NCI-H2107 treated with DMSO at 0.1 percent for 48 hours (cell line): ENCODE data around the gene SRI.
"Not testable (repeated sequence)": the region's sequence is repeated elsewhere in the genome, so short reads cannot be mapped to it uniquely, and the experiment has no call there.

Experiments used
- DNase-seq: peaks from one replicate; lab custom pipeline; 2025; ENCODE audit not compliant: unreplicated experiment; lab: John Stamatoyannopoulos, UW

Gene SRI

DNA sequence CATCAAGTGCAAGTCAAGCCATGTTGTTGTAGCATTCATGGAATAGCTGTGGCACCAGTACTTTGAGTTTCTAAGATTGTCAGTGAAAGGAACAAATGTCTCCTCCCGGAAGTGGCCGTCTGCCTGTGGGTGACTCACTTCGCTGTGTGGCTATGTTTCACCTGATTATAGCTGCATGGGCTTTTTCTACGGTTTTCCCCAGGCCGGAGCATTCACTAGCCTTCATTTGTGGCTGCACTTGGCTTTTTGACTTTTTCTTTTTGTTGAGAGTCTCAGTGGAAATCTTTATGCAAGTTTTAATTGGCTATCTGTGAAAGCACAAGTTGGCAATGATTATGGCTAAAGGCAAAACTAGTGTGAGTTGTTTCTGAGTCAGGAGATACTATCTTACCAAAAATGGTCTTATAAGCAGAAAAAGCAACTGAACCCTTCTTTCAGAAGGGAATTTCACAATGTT, 35.0 kb downstream of the SRI start:
- no peak for DNase-seq

DNA sequence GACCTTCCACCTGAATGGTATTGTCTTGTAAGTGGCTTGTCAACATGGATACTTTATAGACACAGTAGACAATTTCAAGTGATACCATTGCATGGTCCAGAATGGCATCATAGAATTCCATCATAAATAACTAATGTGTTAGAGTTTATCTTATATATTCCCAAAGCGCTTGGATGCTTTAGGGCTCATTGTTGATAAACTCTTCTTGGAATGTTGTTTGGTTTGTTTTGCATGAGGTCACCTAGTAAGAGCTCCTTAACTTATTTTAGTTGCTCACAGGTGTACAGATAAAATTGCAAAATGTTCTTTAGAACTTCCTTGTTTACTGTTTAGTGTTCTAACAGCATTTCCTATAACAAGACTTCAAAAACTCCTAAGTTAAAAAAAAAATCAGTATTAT, 36.8 kb downstream of the SRI start:
- no peak for DNase-seq

DNA sequence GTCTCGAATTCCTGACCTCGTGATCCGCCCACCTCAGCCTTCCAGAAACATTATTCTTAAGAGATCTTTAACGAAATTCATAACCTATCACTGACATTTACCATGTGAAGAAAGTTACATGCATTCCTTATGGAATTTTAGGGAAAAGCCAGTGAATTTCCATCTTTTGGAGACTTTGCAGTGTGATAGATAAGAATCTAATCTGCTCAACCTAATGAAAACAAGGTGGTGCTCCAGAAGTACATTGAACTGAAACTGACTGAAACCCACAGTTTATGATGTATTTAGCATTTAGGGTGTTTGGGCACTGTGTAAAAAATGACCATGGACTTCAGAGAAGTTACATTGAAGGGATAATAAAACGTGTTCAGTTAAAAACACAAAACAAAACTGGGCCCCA, 43.6 kb downstream of the SRI start:
- DNase-seq = no peak

DNA sequence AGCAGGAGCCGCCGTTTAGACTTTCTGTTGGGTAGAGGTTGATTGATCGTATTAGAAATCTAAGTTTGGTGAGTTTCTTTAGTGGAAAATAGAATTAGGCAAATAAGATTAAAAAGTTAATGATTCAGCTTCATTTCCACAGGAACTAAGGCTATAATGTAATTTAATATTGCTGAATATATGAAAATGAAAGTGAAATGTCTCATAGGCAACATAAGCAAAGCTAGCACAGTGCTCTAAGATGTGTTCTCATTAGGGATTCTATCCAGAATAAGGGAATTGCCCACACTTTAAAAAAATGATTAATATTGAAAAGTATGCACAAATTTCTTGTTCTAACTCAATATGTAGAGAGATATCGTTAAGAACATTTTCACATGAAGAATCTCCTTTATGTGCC, 47.0 kb downstream of the SRI start:
- DNase-seq = no peak

DNA sequence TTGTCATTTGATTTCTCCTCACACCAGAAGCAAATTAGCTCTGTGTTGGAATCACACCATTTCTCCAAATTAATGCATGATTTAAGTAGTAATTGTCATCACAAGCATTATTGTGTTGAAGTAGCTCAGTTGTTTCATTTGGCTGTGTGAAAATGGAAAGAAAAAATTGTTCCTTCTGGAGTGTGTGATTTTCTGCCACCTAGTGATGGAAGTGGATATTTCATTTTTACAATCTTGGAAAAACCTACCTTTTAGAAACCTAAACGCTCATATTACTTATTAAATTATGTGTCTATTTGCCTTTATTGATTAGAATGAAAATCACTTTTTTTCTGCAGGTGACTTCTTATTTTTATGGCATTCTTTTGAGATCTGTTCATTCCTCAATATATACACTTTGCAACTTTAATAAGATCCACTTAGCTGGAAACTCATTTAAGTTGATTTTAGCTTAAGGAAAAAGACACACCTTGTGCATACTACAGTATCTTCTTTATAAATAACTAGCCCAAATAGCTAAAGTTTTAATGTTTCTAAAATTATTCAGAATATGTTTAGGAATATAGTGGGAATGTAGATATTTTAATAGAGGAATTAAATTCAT, 50.0 kb downstream of the SRI start:
- DNase-seq = no peak

DNA sequence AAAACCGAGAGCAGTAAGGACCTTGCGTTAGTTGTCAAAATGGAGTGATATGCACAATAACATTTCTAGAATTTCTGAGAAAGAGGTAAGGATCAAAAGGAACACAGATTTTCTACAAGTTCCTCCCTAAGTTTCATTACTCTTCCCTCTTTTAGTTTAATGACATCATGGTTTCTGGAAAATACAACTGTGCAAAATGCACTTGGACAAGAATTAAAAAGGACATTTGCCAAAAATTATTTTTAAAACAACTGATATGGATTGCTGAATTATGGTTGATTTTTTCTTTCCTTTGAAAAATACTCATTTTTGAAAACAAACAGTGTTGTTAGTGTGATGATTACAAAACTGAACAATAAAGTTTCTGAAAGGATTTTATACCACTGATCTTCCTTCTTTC, 52.1 kb downstream of the SRI start:
- DNase-seq = no peak

DNA sequence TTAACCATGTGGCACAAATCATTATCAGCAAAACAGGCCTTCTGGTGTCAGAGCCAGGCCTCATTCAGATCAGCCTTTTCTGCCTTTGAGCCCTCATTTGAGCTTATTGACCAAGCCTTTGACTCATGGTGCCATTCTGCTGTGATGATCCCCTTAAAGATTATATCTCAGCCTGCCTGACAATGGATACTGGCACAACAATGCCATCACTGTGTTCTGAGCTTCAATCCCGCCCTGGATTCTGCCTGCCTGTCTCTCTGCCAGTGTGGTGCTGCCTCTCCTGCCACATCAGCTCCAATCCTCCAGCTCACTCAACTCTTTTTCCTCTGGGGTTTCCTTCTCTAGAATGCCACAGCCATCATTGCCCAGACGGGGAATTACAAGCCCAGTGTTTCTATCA, 52.6 kb downstream of the SRI start:
- no peak for DNase-seq

DNA sequence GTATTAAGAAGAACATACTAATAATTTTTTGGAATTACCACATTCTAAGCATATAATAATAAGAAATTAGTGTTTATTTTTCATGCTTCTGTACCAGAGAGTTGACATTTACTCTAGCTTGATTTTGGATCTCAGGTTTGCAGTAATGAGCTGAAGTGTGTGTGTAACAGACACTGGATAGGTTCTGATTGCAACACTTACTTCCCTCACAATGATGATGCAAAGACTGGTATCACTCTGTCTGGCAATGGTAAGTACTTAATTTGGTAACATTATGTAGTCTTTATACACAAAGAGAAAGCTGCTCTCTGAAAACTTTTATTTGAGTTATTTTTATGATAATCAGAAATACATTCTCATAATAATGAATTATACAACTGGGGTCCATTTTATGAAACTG, 54.1 kb downstream of the SRI start:
- no peak for DNase-seq

DNA sequence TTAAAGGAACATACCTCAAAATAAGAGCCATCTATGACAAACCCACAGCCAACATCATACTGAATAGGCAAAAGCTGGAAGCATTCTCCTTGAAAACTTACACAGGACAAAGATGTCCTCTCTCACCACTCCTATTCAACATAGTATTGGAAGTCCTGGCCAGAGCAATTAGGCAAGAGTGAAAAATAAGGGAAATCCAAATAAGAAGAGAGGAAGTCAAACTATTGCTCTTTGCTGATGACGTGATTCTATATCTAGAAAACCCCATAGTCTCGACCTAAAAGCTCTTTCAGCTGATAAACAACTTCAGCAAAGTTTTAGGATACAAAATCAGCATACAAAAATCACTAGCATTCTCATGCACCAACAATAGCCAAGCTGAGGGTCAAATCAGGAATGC, 60.1 kb downstream of the SRI start:
- DNase-seq = not testable (repeated sequence)

DNA sequence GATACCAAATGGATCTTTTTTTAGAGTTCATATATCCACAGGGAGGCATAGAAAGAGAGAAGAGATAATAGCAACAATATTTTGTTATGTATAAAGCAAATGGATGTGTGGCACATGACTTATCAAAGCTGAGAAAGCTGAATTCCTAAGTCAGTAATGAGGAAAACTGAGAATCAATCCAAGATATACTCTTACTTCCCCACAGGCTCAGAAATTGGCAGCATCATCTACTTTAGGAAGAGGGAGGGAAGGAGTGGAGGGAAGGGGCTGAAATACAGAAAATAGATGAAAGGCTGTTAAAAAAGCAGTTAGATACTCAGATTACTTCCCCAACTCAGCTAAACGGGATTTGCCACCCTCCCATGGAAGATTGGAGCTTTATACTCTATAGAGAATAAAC, 63.5 kb downstream of the SRI start:
- DNase-seq = no peak

DNA sequence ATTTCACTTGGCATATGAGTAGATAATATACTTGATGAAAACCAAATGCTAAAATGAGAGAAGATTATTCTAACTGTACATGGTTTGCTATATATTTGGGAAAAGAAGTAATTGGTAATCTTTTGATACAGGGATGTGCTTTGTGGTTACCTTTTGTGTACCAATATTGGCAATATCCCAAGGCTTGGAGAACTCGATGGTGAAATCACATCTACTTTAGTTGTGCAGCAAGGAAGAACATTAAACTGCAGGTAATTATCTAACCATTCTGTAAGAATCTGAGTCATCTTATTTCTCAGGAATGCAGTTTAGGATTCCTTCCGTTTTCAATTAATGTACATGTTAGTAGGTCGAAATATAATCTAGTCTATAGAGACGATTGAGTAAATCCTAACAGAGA, 64.1 kb downstream of the SRI start:
- no peak for DNase-seq
